CMK (cell line): ENCODE data around the gene OGDHL.

Experiments used
- DNase-seq: peaks from one replicate; pipeline ENCODE4 v3.0.0-alpha.2; 2010; ENCODE audit warnings: low read depth

Gene OGDHL

GRCh38 chr10:49689882-49690510 lies 72.1 kb downstream of the OGDHL start:
- no peak for DNase-seq

DNA sequence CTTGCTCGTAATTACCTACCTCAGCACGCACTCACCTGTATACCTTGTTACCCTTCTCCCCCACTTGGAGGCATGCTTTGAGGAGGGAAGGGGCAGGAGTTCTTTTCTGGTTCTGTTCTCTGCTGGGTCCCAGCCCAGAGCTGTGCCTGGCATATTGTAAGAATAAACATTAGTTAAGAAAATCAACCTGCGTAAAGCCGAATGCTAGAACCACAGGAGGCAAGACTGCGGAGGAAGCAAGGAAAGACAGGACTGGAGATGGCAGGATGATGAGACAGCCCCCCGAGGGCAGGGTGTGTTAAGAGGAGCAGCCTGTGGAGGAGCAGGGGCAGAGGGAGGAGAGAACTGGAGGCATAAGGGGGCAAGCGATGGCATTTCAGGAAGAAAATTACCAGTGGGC lies 73.2 kb downstream of the OGDHL start:
- DNase-seq = no peak

GRCh38 chr10:49688261-49688846 lies 73.8 kb downstream of the OGDHL start:
- DNase-seq = no peak

DNA sequence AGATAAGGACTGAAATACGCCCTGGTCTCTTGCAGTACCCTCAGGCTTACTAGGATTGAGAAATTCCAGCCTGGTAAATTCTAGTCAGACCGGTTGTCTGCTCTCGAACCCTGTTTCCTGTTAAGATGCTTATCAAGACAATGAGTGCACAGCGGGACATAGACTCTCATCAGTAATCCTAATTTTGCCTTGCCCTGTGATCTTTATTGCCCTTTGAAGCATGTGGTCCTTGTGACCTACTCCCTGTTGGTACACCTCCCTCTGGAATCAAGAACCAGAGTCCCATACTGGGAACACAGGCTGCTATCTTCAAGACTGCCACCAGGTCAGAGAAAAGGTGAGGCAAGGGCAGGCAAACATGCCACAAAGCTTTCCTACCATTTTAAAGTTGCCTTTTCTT lies 75.5 kb downstream of the OGDHL start:
- no peak for DNase-seq
